ENCODE data around the gene PCIF1.
"Not testable (repeated sequence)": the region's sequence is repeated elsewhere in the genome, so short reads cannot be mapped to it uniquely, and the experiment has no call there.

DNA sequence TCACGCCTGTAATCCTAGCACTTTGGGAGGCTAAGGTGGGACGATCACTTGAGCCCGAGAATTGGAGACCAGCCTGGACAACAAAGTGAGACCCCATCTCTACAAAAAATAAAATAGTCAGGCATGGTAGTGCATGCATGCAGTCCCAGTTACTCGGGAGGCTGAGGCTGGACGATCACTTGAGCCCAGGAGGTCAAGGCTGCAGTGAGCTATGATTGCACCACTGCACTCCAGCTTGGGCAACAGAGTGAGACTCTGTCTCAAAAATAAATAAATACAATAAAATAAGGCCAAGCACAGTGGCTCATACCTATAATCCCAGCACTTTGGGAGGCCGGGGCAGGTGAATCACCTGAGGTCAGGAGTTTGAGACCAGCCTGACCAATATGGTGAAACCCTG, 33.2 kb upstream of the PCIF1 start:
- TF ChIP-seq, protein P1, sequence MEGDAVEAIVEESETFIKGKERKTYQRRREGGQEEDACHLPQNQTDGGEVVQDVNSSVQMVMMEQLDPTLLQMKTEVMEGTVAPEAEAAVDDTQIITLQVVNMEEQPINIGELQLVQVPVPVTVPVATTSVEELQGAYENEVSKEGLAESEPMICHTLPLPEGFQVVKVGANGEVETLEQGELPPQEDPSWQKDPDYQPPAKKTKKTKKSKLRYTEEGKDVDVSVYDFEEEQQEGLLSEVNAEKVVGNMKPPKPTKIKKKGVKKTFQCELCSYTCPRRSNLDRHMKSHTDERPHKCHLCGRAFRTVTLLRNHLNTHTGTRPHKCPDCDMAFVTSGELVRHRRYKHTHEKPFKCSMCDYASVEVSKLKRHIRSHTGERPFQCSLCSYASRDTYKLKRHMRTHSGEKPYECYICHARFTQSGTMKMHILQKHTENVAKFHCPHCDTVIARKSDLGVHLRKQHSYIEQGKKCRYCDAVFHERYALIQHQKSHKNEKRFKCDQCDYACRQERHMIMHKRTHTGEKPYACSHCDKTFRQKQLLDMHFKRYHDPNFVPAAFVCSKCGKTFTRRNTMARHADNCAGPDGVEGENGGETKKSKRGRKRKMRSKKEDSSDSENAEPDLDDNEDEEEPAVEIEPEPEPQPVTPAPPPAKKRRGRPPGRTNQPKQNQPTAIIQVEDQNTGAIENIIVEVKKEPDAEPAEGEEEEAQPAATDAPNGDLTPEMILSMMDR (IDR thresholded peaks at IDR 0.05): not testable (repeated sequence)
- not testable (repeated sequence) for TF ChIP-seq POLR2A (IDR thresholded peaks at IDR 0.05)
